ENCODE results near the gene TCF7L2. TPM values are rescaled to one million over a fixed set of nuclear protein-coding genes. Genes with fewer than 3 reads are reported as not detected.

The TCF7L2 gene
- total and polyA plus RNA-seq, 2 donors (not counting 1 experiment from before 2014, with no cell fraction given), result 3.4 to 5.0 TPM

GRCh38 chr10:113130014-113130641, 180.1 kb downstream of the TCF7L2 start:
- Histone ChIP-seq H3K4me2 (ENCODE audit: extremely low read depth, insufficient read depth, low read length) (peak overlapping the region; percentile 15), H3K4me3 (replicated peaks in 1 of 4; ENCODE audit: control extremely low read depth in 1 of 4, insufficient read depth in 1 of 4, low read depth in 3 of 4, low read length in 4 of 4) (no peak overlapping the region), H3K79me2 (ENCODE audit: control insufficient read depth, insufficient read depth, low read length) (no peaks in the 10 kb centered on the region), H3K4me1 (ENCODE audit: control insufficient read depth, extremely low read depth, insufficient read depth, low read length) (peaks cover 12% of the 10 kb centered on the region), H4K20me1 (ENCODE audit: control insufficient read depth, extremely low read depth, insufficient read depth, low read length) (no peaks in the 10 kb centered on the region), H2AFZ (ENCODE audit: low read length) (no peak overlapping the region), H3K27ac (ENCODE audit: insufficient read depth, low read length) (peak overlapping the region; percentile 24), H3K36me3 (ENCODE audit: control insufficient read depth, insufficient read depth, low read length) (no peaks in the 10 kb centered on the region), H3K9me3 (ENCODE audit: control insufficient read depth, insufficient read depth, low read depth, low read length) (no peaks in the 10 kb centered on the region), H3K27me3 (ENCODE audit: control insufficient read depth, insufficient read depth, low read length) (no peaks in the 10 kb centered on the region), H3K9ac (ENCODE audit: insufficient read depth, low read length) (no peak overlapping the region)
- TF ChIP-seq EZH2 (IDR thresholded peaks at IDR 0.05; ENCODE audit: low read length, missing control alignments) (no peak), CTCF (conservative IDR thresholded peaks at IDR 0.05 in 1 of 2, IDR thresholded peaks at IDR 0.05 in 1 of 2; ENCODE audit: low read depth in 1 of 2, low read length in 2 of 2) (no peak)
- DNase-seq (ENCODE audit: low read depth in 2 of 2), result no peak

DNA sequence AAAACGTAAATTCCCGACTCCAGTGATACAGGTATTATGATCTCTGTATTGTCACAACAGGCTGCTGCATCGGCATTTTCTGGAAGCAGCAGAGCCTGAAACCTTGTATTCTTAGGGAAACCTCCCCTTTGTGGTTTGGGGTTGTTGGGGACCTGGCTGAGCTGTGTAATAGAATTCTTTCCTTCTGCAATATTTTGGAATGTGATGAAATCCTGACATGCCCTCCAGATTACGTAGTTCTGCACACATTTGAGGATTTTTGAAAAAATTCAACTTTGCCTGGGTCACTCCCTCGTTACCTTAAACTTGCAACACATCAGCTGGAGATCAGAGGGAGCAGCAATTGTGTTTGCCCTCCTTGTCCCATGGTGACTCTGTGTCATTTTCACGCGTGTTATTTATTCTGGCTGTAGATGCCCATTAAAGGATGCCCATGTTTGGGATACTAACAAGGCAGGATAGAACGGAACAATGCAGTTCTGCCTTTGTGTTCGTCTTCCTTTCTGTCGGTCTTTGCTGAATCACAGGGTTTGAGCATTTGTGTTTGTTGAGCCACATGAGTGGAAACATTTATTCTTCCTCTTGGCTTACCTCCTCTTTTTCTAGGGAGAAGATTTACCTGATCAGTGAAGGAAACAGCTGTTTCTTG, 181.7 kb downstream of the TCF7L2 start:
- Histone ChIP-seq H4K20me1 (ENCODE audit: control insufficient read depth, extremely low read depth, insufficient read depth, low read length) (no peaks in the 10 kb centered on the region), H3K4me3 (replicated peaks in 1 of 4; ENCODE audit: control extremely low read depth in 1 of 4, insufficient read depth in 1 of 4, low read depth in 3 of 4, low read length in 4 of 4) (no peak overlapping the region), H3K9me3 (ENCODE audit: control insufficient read depth, insufficient read depth, low read depth, low read length) (no peaks in the 10 kb centered on the region), H3K4me1 (ENCODE audit: control insufficient read depth, extremely low read depth, insufficient read depth, low read length) (peaks cover 12% of the 10 kb centered on the region), H3K9ac (ENCODE audit: insufficient read depth, low read length) (no peak overlapping the region), H3K27ac (ENCODE audit: insufficient read depth, low read length) (peak overlapping the region; percentile 50), H3K36me3 (ENCODE audit: control insufficient read depth, insufficient read depth, low read length) (no peaks in the 10 kb centered on the region), H3K27me3 (ENCODE audit: control insufficient read depth, insufficient read depth, low read length) (no peaks in the 10 kb centered on the region), H3K79me2 (ENCODE audit: control insufficient read depth, insufficient read depth, low read length) (no peaks in the 10 kb centered on the region), H2AFZ (ENCODE audit: low read length) (no peak overlapping the region), H3K4me2 (ENCODE audit: extremely low read depth, insufficient read depth, low read length) (peak overlapping the region; percentile 30)
- TF ChIP-seq CTCF (conservative IDR thresholded peaks at IDR 0.05 in 1 of 2, IDR thresholded peaks at IDR 0.05 in 1 of 2; ENCODE audit: low read depth in 1 of 2, low read length in 2 of 2), result no peak
- no peak for TF ChIP-seq EZH2 (IDR thresholded peaks at IDR 0.05; ENCODE audit: low read length, missing control alignments)
- peak; percentile 87 to 90 for DNase-seq (ENCODE audit: low read depth in 2 of 2)

DNA sequence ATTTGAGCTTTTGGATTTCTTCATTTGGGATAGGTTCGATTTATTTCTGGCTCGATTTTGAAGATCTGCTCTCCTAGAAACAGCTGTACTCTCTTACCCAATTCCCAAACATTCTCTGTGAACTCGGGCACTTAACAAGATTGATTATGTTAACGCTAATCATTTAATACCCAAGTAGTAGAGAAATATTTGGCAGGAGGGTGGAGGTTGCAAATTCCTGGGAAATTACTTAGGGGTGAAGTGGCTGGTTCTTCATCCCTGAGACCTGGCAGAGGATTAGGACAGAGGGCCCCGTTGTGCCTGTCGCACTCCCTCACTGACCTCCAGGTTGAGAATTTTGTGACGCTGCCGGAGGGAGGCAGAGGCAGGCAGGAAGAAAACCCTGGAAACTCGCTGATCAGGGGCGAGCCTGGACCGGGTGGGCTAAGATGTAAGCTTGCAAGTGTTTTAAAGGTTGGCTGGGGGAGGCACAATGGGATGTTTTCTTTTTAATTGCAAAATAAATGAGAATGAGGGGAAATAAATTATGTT, 182.6 kb downstream of the TCF7L2 start:
- no peaks in the 10 kb centered on the region for H4K20me1 ChIP-seq (ENCODE audit: control insufficient read depth, extremely low read depth, insufficient read depth, low read length)
- peaks cover 12% of the 10 kb centered on the region for H3K4me1 ChIP-seq (ENCODE audit: control insufficient read depth, extremely low read depth, insufficient read depth, low read length)
- H3K9ac ChIP-seq (ENCODE audit: insufficient read depth, low read length), result no peak overlapping the region
- no peaks in the 10 kb centered on the region for H3K36me3 ChIP-seq (ENCODE audit: control insufficient read depth, insufficient read depth, low read length)
- H3K79me2 ChIP-seq (ENCODE audit: control insufficient read depth, insufficient read depth, low read length), result no peaks in the 10 kb centered on the region
- peak overlapping the region in 1 of 4 experiments; percentile 18 for H3K4me3 ChIP-seq (replicated peaks in 1 of 4; ENCODE audit: control extremely low read depth in 1 of 4, insufficient read depth in 1 of 4, low read depth in 3 of 4, low read length in 4 of 4)
- H2AFZ ChIP-seq (ENCODE audit: low read length), result no peak overlapping the region
- H3K27ac ChIP-seq (ENCODE audit: insufficient read depth, low read length), result no peak overlapping the region
- peak; percentile 70 to 71 for DNase-seq (ENCODE audit: low read depth in 2 of 2)
- no peak for TF ChIP-seq CTCF (conservative IDR thresholded peaks at IDR 0.05 in 1 of 2, IDR thresholded peaks at IDR 0.05 in 1 of 2; ENCODE audit: low read depth in 1 of 2, low read length in 2 of 2)
- TF ChIP-seq EZH2 (IDR thresholded peaks at IDR 0.05; ENCODE audit: low read length, missing control alignments), result no peak
- no peaks in the 10 kb centered on the region for H3K27me3 ChIP-seq (ENCODE audit: control insufficient read depth, insufficient read depth, low read length)
- peak overlapping the region; percentile 30 for H3K4me2 ChIP-seq (ENCODE audit: extremely low read depth, insufficient read depth, low read length)
- no peaks in the 10 kb centered on the region for H3K9me3 ChIP-seq (ENCODE audit: control insufficient read depth, insufficient read depth, low read depth, low read length)
